Loucy (cell line): ENCODE measurements around the gene PI4KA.
"Not testable (repeated sequence)": the region's sequence is repeated elsewhere in the genome, so short reads cannot be mapped to it uniquely, and the experiment has no call there.

Source experiments
- H2AFZ ChIP-seq: fragments of 200-600 bp; sonication (generic); 2 replicates; pipeline ENCODE4 v1.6.0; 2016; ENCODE audit warnings: antibody characterized with exemption, mild to moderate bottlenecking, low read length, moderate library complexity
- H3F3A ChIP-seq: fragments of 200-600 bp; 2 replicates; pipeline ENCODE4 v1.6.0; 2016; ENCODE audit warnings: antibody characterized with exemption, low read depth, mild to moderate bottlenecking
- H3K27me3 ChIP-seq: fragments of 200-600 bp; sonication (generic); 2 replicates; pipeline ENCODE4 v1.6.1; 2014; ENCODE audit warnings: low read length, mild to moderate bottlenecking; ENCODE audit not compliant: insufficient read depth, poor library complexity, severe bottlenecking
- H3K36me3 ChIP-seq: fragments of 200-600 bp; sonication (generic); 2 replicates; pipeline ENCODE4 v1.6.1; 2016; ENCODE audit warnings: low read length; ENCODE audit not compliant: insufficient read depth
- H3K4me1 ChIP-seq: fragments of 200-600 bp; sonication (generic); 2 replicates; pipeline ENCODE4 v1.5.1; 2014; ENCODE audit warnings: low read length, mild to moderate bottlenecking; ENCODE audit not compliant: insufficient read depth, poor library complexity, severe bottlenecking
- H3K4me2 ChIP-seq: fragments of 200-600 bp; sonication (generic); 2 replicates; pipeline ENCODE4 v1.6.0; 2014; ENCODE audit warnings: antibody characterized with exemption, low read length, low read depth, mild to moderate bottlenecking; ENCODE audit not compliant: poor library complexity, severe bottlenecking
- H3K4me3 ChIP-seq: fragments of 200-600 bp; sonication (generic); 2 replicates; pipeline ENCODE4 v1.5.1; 2014; ENCODE audit warnings: low read length, mild to moderate bottlenecking, mixed read lengths; ENCODE audit not compliant: poor library complexity, severe bottlenecking
- H3K79me2 ChIP-seq: fragments of 200-600 bp; sonication (generic); 2 replicates; pipeline ENCODE4 v1.6.1; 2014; ENCODE audit warnings: low read length; ENCODE audit not compliant: insufficient read depth
- H3K9ac ChIP-seq: fragments of 200-600 bp; sonication (generic); 2 replicates; pipeline ENCODE4 v1.6.0; 2014; ENCODE audit warnings: mild to moderate bottlenecking, low read depth, low read length, moderate library complexity; ENCODE audit not compliant: poor library complexity, severe bottlenecking
- H3K9me2 ChIP-seq: fragments of 200-600 bp; sonication (generic); replicated peaks from 2 replicates; pipeline ENCODE4 v1.6.1; 2016; ENCODE audit warnings: low read depth, low read length, mixed read lengths
- H3K9me3 ChIP-seq: fragments of 200-600 bp; sonication (generic); 2 replicates; pipeline ENCODE4 v1.6.1; 2014; ENCODE audit warnings: mild to moderate bottlenecking, antibody characterized with exemption, low read length, low read depth; ENCODE audit not compliant: insufficient read depth
- H4K20me1 ChIP-seq: fragments of 200-600 bp; sonication (generic); 2 replicates; pipeline ENCODE4 v1.6.0; 2014; ENCODE audit warnings: antibody characterized with exemption, low read length, mild to moderate bottlenecking; ENCODE audit not compliant: insufficient read depth, poor library complexity, severe bottlenecking
- EZH2phosphoT487 ChIP-seq: fragments of 200-600 bp; IDR thresholded peaks from 2 replicates; pipeline ENCODE4 v1.6.1; 2018; ENCODE audit warnings: antibody characterized with exemption, mild to moderate bottlenecking, moderate library complexity, borderline replicate concordance
- TF ChIP-seq, protein P1 (sequence below): fragments of 200-600 bp; sonication (generic); conservative IDR thresholded peaks from 2 replicates; pipeline ENCODE4 v1.5.1; 2014; ENCODE audit warnings: mild to moderate bottlenecking, antibody characterized with exemption, low read length

PI4KA gene

GRCh38 chr22:20899827-20900423 lies 41.3 kb upstream of the PI4KA start:
- Histone ChIP-seq H3K4me2 (no peak overlapping the region), H2AFZ (no peak overlapping the region), H3K9me2 (no peaks in the 10 kb centered on the region), H3F3A (no peaks in the 10 kb centered on the region), H3K79me2 (no peaks in the 10 kb centered on the region), H3K36me3 (no peaks in the 10 kb centered on the region), H3K27me3 (no peaks in the 10 kb centered on the region), H3K9ac (no peak overlapping the region), H4K20me1 (no peaks in the 10 kb centered on the region), H3K4me1 (no peaks in the 10 kb centered on the region), H3K9me3 (no peaks in the 10 kb centered on the region), H3K4me3 (no peak overlapping the region)
- TF ChIP-seq, protein P1, sequence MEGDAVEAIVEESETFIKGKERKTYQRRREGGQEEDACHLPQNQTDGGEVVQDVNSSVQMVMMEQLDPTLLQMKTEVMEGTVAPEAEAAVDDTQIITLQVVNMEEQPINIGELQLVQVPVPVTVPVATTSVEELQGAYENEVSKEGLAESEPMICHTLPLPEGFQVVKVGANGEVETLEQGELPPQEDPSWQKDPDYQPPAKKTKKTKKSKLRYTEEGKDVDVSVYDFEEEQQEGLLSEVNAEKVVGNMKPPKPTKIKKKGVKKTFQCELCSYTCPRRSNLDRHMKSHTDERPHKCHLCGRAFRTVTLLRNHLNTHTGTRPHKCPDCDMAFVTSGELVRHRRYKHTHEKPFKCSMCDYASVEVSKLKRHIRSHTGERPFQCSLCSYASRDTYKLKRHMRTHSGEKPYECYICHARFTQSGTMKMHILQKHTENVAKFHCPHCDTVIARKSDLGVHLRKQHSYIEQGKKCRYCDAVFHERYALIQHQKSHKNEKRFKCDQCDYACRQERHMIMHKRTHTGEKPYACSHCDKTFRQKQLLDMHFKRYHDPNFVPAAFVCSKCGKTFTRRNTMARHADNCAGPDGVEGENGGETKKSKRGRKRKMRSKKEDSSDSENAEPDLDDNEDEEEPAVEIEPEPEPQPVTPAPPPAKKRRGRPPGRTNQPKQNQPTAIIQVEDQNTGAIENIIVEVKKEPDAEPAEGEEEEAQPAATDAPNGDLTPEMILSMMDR: no peak
- no peak for TF ChIP-seq EZH2phosphoT487

GRCh38 chr22:20897737-20898136 lies 39.1 kb upstream of the PI4KA start:
- not testable (repeated sequence) for H3F3A ChIP-seq, H2AFZ ChIP-seq, H3K9me3 ChIP-seq, H3K9me2 ChIP-seq, H3K27me3 ChIP-seq, H4K20me1 ChIP-seq, H3K4me3 ChIP-seq, H3K4me2 ChIP-seq, H3K9ac ChIP-seq, H3K4me1 ChIP-seq, H3K36me3 ChIP-seq, H3K79me2 ChIP-seq

DNA sequence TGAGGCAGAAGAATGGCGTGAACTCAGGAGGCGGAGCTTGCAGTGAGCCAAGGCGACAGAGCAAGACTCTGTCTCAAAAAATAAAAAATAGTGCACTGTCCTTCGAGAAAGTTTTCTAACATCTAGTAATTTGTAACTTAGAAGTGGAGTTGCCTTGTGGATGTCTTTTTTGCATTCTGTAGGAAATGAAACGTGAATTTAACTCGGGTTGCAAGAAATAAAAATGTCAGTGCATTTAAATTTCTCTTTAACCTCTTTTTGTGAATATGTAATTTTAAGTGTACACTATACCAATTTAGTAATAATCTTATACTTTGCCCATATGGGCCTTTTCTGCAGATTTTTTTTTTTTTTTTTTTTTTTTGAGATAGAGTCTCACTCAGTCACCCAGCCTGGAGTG lies 32.4 kb upstream of the PI4KA start:
- H3K4me2 ChIP-seq: no peak overlapping the region
- no peaks in the 10 kb centered on the region for H3K4me1 ChIP-seq
- no peaks in the 10 kb centered on the region for H3K27me3 ChIP-seq
- H3K36me3 ChIP-seq: peaks cover 19% of the 10 kb centered on the region; the same call in 1 of the 2 replicates
- no peak overlapping the region for H3K4me3 ChIP-seq
- H3K9ac ChIP-seq: no peak overlapping the region
- no peaks in the 10 kb centered on the region for H3K79me2 ChIP-seq
- H4K20me1 ChIP-seq: no peaks in the 10 kb centered on the region
- H2AFZ ChIP-seq: no peak overlapping the region
- H3K9me2 ChIP-seq: no peaks in the 10 kb centered on the region
- TF ChIP-seq, protein P1: no peak
- no peak for TF ChIP-seq EZH2phosphoT487
- H3K9me3 ChIP-seq: no peaks in the 10 kb centered on the region
- H3F3A ChIP-seq: no peaks in the 10 kb centered on the region

DNA sequence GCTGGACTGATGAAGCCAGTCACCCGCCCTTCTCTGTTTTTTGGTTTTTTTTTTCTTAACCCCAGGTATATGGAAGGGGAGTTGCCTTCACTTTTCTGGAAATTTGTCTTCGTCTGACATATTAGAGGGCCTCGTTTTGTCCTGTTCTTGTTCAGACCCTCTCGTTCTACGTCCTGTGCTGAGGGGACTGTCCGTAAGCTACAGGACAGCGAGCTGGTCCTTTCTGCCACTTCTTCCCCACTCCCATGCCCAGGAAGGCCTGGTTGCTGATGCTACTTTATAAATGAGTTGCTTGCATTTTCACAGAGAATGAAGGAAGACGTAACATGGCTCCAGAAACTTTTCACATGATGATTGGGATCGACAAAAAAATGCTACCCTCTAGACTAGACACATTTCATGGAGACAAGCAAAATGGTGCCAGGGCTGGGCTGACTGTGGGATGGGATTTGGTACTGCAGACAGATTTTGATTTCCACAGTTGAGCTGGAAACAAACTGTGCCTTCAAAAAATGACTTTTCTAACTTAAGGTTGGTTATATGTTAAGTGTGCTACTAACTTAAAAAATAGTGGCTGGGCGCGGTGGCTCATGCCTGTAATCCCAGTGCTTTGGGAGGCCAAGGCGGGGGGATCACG lies 31.4 kb upstream of the PI4KA start:
- H3F3A ChIP-seq: no peaks in the 10 kb centered on the region
- no peak overlapping the region for H3K4me3 ChIP-seq
- H3K9me2 ChIP-seq: no peaks in the 10 kb centered on the region
- no peaks in the 10 kb centered on the region for H4K20me1 ChIP-seq
- no peak overlapping the region for H3K4me2 ChIP-seq
- H3K36me3 ChIP-seq: peaks cover 19% of the 10 kb centered on the region; the same call in 1 of the 2 replicates
- H3K27me3 ChIP-seq: no peaks in the 10 kb centered on the region
- H3K9ac ChIP-seq: no peak overlapping the region
- H3K79me2 ChIP-seq: no peaks in the 10 kb centered on the region
- H2AFZ ChIP-seq: no peak overlapping the region
- H3K9me3 ChIP-seq: no peaks in the 10 kb centered on the region
- TF ChIP-seq EZH2phosphoT487: no peak
- TF ChIP-seq, protein P1: no peak
- H3K4me1 ChIP-seq: no peaks in the 10 kb centered on the region
